Heart left ventricle (tissue), 16 donors: Measurements from ENCODE around the gene CBX2. TPM values are rescaled to one million over a fixed set of nuclear protein-coding genes. Genes with fewer than 3 reads are reported as not detected.

ENCODE experiments used
- ATAC-seq, 4 donors: fragments of 200-7000 bp; cut with Tn5 transposase; one replicate each; pipeline ENCODE4 v1.9.1; 2020 to 2022; ENCODE audit warnings: moderate library complexity in 4 of 4, mild to moderate bottlenecking in 3 of 4, moderate number of reproducible peaks in 1 of 4
- DNase-seq, 5 donors: peaks; one replicate each; pipeline ENCODE4 v3.0.0-alpha.2; 2020
- H3K27ac ChIP-seq, 12 donors: fragments of 200-600 bp; sonication (generic) in 4 of 12; one replicate each; pipeline versions ENCODE4 v1.5.0 to v1.8.0; 2016 to 2022; ENCODE audit warnings: mild to moderate bottlenecking in 2 of 12
- H3K27me3 ChIP-seq, 9 donors: fragments of 200-600 bp; sonication (generic) in 2 of 9; one replicate each; pipeline versions ENCODE4 v1.5.1 to v1.8.0; 2016 to 2022; ENCODE audit warnings: mild to moderate bottlenecking in 3 of 9
- H3K36me3 ChIP-seq, 9 donors: fragments of 200-600 bp; sonication (generic) in 2 of 9; one replicate each; pipeline versions ENCODE4 v1.5.0 to v1.8.0; 2018 to 2022; ENCODE audit warnings: mild to moderate bottlenecking in 2 of 9
- H3K4me1 ChIP-seq, 12 donors: fragments of 200-600 bp; sonication (generic) in 4 of 12; one replicate each; pipeline versions ENCODE4 v1.5.0 to v1.8.0; 2016 to 2022; ENCODE audit warnings: mild to moderate bottlenecking in 3 of 12
- H3K4me3 ChIP-seq, 12 donors: fragments of 200-600 bp; sonication (generic) in 4 of 12; one replicate each; pipeline versions ENCODE4 v1.5.0 to v1.8.0; 2017 to 2022; ENCODE audit warnings: mild to moderate bottlenecking in 9 of 12, moderate library complexity in 4 of 12
- H3K9me3 ChIP-seq, 12 donors: fragments of 200-600 bp; sonication (generic) in 4 of 12; one replicate each; pipeline versions ENCODE4 v1.5.0 to v1.8.0; 2016 to 2022; ENCODE audit warnings: mild to moderate bottlenecking in 1 of 12
- POLR2A ChIP-seq, 2 donors: fragments of 450-650 bp; IDR thresholded peaks; one replicate each; pipeline ENCODE4 v1.6.1; 2017; ENCODE audit warnings: antibody characterized with exemption in 2 of 2, mild to moderate bottlenecking in 2 of 2, moderate library complexity in 2 of 2
- WGBS, 4 donors: extraction: QIAGEN DNeasy Blood & Tissue Kit in 2 of 4; methylation state at CpG; one replicate each; pipeline versions ENCODE4 v1.1.5 to v1.1.7; 2013 to 2018; 5-methylcytosine and 5-hydroxymethylcytosine counted together
- intact Hi-C, 10 donors: fragments of 100-400 bp; cut with DNase I; formaldehyde crosslinking; loops; one replicate each; pipeline versions ENCODE4 v1.11.1 to v1.14.2; 2022
- polyA plus RNA-seq, 2 donors: library from polyadenylated mRNA; stranded (reverse); fragments of 200-250 nt; gene quantifications; one replicate each; pipeline ENCODE4 v1.2.3, GENCODE V29; 2013
- total RNA-seq, 9 donors: library from RNA; depleted of rRNA in 2 of 9; stranded (reverse); fragments of >200 nt in 2 of 9; fragmentation: NEBNext Ultra II Directional in 3 of 9; extraction: Animal tissue kit (Norgen Biotek cat#: 25700) in 3 of 9; gene quantifications; one replicate each; pipeline versions ENCODE4 v1.1.0 to v1.2.4, GENCODE V29; 2016 to 2023
- TF ChIP-seq, protein P1 (sequence below), 12 donors: fragments of 200-600 bp; sonication (generic) in 4 of 12; IDR thresholded peaks; one replicate each; pipeline versions ENCODE4 v1.5.0 to v1.8.0; 2018 to 2022; ENCODE audit warnings: antibody characterized with exemption in 12 of 12, mild to moderate bottlenecking in 5 of 12
- donor health status: ischemic (EF 13 %, LVEDD 7.1; RV severe dilation, severe dysfunction).
- donor health status: healthy with polysubstance abuse.
- donor health status: DM: no; HTN: yes; CAD: no.
- donor health status: DM: no; HTN: no; CAD: no.
- donor health status: ischemic (EF 25% LVEDD 6.9; RV normal size, moderate dysfunction).
- donor health status: ischemic (EF 25% LVEDD 5.7; RV mildly dilated, moderate dysfunction).
- donor health status: healthy.
- donor health status: DM: yes; HTN: yes; CAD: no.
- donor health status: ischemic (EF 35%, LVEDD 5.7; RV mildly dilated, moderate dysfunction).
- donor health status: nonischemic (EF 11% LVEDD 7.7; RV severe dilation, severe dysfunction).
- donor health status: DM: yes; HTN: yes; CAD: no.
- donor health status: PGD.
- donor health status: ischemic (EF 29% LVEDD 5.4; RV normal size, mild dysfunction).
- donor health status: nonischemic (EF 23%, LVEDD 6.1; RV moderate dilation, normal function).

Gene CBX2
- total and polyA plus RNA-seq, 11 donors = 2.4 to 4.3 (median 3.1) TPM

DNA sequence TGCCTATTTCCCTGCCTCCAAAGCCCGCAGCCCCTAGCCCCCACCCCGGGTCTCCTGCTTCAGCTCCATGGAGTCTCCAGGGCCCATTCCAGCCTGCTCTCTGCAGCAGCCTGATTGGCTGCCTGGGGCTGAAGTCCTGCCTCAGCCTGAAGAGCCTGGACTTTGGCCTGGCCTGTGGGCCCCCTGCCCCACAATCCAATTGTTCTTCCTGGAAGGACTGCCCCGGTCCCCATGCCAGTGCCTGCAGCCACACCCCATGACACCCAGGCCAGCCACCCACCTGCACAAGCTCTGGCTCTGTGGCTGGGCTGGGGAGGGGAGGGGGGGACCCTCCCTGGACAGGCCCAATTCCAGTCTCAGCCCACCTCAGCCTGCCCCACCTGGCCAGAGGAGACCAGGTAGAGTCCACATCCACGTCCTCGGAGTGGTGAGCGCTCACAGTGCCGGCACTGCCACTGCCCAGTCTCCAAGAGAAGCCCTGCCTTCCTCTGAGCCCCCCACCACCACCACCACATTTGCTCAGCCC, 34.9 kb upstream of the CBX2 start:
- 87 to 93% (median 90%) methylated on average over 3 to 7 of the region's 7 CpGs for WGBS, 4 donors
- intact Hi-C loops = loop anchor here in 8 of 10 donors (5.0 to 10.0 kb wide), 10 partner anchors 34 to 252 kb away; partner anchors contain the start of genes CBX2 (in 2 of the 8), CBX8 (in 2 of the 8) and CBX4 (in 1 of the 8)
- H3K36me3 ChIP-seq = no peaks in the 10 kb centered on the region
- no peak for ATAC-seq
- no peaks in the 10 kb centered on the region for H3K9me3 ChIP-seq
- peaks cover 0 to 27% (median 12%) of the 10 kb centered on the region in 12 donors for H3K4me1 ChIP-seq
- H3K27me3 ChIP-seq = peaks cover 24 to 72% (median 53%) of the 10 kb centered on the region in 9 donors
- no peak overlapping the region for H3K4me3 ChIP-seq
- H3K27ac ChIP-seq = no peak overlapping the region
- TF ChIP-seq, protein P1, sequence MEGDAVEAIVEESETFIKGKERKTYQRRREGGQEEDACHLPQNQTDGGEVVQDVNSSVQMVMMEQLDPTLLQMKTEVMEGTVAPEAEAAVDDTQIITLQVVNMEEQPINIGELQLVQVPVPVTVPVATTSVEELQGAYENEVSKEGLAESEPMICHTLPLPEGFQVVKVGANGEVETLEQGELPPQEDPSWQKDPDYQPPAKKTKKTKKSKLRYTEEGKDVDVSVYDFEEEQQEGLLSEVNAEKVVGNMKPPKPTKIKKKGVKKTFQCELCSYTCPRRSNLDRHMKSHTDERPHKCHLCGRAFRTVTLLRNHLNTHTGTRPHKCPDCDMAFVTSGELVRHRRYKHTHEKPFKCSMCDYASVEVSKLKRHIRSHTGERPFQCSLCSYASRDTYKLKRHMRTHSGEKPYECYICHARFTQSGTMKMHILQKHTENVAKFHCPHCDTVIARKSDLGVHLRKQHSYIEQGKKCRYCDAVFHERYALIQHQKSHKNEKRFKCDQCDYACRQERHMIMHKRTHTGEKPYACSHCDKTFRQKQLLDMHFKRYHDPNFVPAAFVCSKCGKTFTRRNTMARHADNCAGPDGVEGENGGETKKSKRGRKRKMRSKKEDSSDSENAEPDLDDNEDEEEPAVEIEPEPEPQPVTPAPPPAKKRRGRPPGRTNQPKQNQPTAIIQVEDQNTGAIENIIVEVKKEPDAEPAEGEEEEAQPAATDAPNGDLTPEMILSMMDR (IDR thresholded peaks at IDR 0.05) = no peak
- no peak for TF ChIP-seq POLR2A (IDR thresholded peaks at IDR 0.05)
- DNase-seq = no peak

DNA sequence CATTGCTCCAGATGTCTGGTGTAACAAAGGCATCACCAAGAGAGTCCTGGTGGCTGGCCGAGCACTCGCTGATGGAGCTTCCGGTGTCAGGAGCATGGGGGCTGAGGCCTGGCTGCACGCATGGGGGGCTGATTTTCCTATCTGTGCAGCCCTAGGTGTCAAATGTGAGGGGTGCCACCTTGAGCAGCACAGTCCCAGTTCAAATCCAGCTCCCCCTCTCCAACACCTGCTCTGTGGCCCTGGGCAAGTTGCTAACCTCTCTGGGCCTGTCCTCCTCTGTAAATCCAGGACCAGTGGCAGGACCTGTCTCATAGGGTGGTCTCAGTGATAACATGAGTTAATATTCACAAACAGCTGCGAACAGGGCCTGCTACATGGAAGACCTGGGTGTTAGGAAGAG, 34.3 kb upstream of the CBX2 start:
- no peak for ATAC-seq
- no peak for DNase-seq
- Histone ChIP-seq H3K27ac (no peak overlapping the region), H3K36me3 (no peaks in the 10 kb centered on the region), H3K4me1 (peaks cover 0 to 33% (median 12%) of the 10 kb centered on the region in 12 donors), H3K9me3 (no peaks in the 10 kb centered on the region), H3K27me3 (peaks cover 28 to 72% (median 57%) of the 10 kb centered on the region in 9 donors), H3K4me3 (no peak overlapping the region)
- TF ChIP-seq, protein P1 (IDR thresholded peaks at IDR 0.05) = no peak
- TF ChIP-seq POLR2A (IDR thresholded peaks at IDR 0.05) = no peak
- intact Hi-C loops = loop anchor here in 8 of 10 donors (5.0 to 10.0 kb wide), 10 partner anchors 34 to 251 kb away; partner anchors contain the start of genes CBX2 (in 2 of the 8), CBX8 (in 2 of the 8) and CBX4 (in 1 of the 8)
- 87 to 96% (median 95%) methylated on average over 5 of the region's 5 CpGs for WGBS, 4 donors

DNA sequence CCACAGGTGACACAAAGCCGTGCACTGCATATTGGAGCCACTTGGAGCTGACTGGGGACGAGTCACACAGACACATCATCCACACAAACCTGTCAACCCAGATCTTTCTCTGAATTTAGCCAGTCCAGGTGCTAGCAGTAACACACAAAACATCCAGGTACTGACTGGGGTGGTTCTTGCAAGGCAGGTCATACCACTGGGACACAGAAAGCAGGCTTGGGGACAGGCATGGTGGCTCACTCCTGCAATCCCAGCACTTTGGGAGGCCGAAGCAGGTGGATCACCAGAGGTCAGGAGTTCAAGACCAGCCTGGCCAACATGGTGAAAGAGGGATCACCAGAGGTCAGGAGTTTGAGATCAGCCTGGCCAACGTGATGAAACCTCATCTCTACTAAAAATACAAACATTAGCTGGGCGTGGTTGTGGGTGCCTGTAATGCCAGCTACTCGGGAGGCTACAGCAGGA, 32.3 kb upstream of the CBX2 start:
- H3K27me3 ChIP-seq = peaks cover 32 to 72% (median 66%) of the 10 kb centered on the region in 9 donors
- WGBS, 4 donors = 49 to 53% (median 50%) methylated on average over 6 of the region's 6 CpGs
- H3K4me1 ChIP-seq = peaks cover 0 to 33% (median 12%) of the 10 kb centered on the region in 12 donors
- no peak for ATAC-seq
- TF ChIP-seq POLR2A (IDR thresholded peaks at IDR 0.05) = no peak
- TF ChIP-seq, protein P1 (IDR thresholded peaks at IDR 0.05) = no peak
- H3K9me3 ChIP-seq = no peaks in the 10 kb centered on the region
- no peaks in the 10 kb centered on the region for H3K36me3 ChIP-seq
- no peak overlapping the region for H3K27ac ChIP-seq
- peak overlapping the region in 1 of 12 donors; percentile 26 for H3K4me3 ChIP-seq
- intact Hi-C loops = loop anchor here in 7 of 10 donors (2.0 to 10.0 kb wide), 11 partner anchors 31 to 249 kb away; partner anchors contain the start of genes CBX4 (in 2 of the 7) and CBX8 (in 2 of the 7)
- no peak for DNase-seq

DNA sequence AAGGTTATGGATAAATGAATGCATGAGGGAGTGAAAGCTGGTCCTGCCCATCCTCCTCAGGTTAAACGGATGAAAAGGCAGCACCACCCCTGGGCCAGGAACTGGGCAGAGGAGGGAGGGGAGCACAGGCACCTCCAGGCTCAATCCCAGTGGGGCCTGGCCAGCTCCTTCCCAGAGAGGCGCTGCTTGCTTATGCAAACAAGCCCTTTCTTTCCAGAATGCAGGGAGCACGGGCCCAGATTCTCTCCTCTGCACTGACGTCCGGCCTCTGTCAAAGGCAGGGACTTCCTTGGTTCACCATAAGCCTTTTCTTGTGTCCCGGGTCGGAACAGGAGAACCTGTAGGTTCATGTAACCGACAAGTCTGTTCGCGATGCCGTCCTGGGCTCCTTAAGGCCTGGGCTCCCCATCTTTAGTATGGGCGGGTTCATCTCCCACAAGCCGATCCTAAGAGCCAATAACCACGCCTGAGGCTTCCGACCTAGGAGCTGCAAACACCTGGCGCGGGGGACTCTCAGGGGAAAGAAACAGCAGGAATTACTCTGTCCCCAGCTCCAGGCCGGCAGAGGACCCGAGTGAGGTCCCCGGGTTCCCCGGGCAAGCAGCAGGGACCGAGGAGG, 30.9 kb upstream of the CBX2 start:
- peaks cover 0 to 25% (median 8%) of the 10 kb centered on the region in 12 donors for H3K4me1 ChIP-seq
- H3K36me3 ChIP-seq = no peaks in the 10 kb centered on the region
- H3K9me3 ChIP-seq = no peaks in the 10 kb centered on the region
- intact Hi-C loops = loop anchor here in 7 of 10 donors (2.0 to 10.0 kb wide), 11 partner anchors 30 to 248 kb away; partner anchors contain the start of genes CBX4 (in 2 of the 7) and CBX8 (in 2 of the 7)
- DNase-seq = peak in 1 of 5 donors; percentile 32
- H3K27ac ChIP-seq = no peak overlapping the region
- H3K4me3 ChIP-seq = no peak overlapping the region
- peak in 1 of 4 donors; percentile 19 for ATAC-seq
- TF ChIP-seq, protein P1 (IDR thresholded peaks at IDR 0.05) = no peak
- TF ChIP-seq POLR2A (IDR thresholded peaks at IDR 0.05) = no peak
- peaks cover 25 to 74% (median 66%) of the 10 kb centered on the region in 9 donors for H3K27me3 ChIP-seq
- WGBS, 4 donors = 14 to 22% (median 20%) methylated on average over 17 to 22 of the region's 22 CpGs
